GM19043 (cell line): ENCODE results near the gene CLCA1.
A peak's percentile ranks its signal among the peaks of the same experiment; 100 is the strongest.

Experiments used
- ATAC-seq: cut with Tn5 transposase; IDR thresholded peaks from one replicate; pipeline ENCODE4 v1.9.1; 2021; ENCODE audit warnings: low read depth; ENCODE audit not compliant: unreplicated experiment

CLCA1 gene

GRCh38 chr1:86460998-86461397 is 7.7 kb upstream of the CLCA1 start:
- ATAC-seq, result no peak

GRCh38 chr1:86461482-86461881 is 7.2 kb upstream of the CLCA1 start:
- ATAC-seq, result no peak

DNA sequence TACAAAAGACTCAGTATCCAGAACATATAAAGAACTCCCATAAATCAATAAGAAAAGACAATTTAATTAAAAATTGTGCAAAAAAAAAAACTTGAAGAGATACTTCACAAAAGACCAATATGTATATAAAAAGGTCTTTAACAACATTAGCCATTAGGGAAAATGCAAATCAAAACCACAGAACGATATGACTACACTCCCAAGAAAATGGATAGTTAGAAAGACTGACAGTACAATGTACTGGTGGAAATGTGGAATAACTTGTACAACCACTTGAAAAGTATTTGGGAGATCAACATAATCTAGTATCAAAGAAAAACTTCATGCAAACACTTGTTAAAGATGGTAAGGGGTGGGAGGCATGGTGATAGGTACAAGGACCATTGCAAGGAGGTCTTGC is 3.9 kb upstream of the CLCA1 start:
- ATAC-seq, result no peak

- no peak for ATAC-seq
Observed at GRCh38 chr1:86466109-86466844, 2.5 kb upstream of the CLCA1 start.

DNA sequence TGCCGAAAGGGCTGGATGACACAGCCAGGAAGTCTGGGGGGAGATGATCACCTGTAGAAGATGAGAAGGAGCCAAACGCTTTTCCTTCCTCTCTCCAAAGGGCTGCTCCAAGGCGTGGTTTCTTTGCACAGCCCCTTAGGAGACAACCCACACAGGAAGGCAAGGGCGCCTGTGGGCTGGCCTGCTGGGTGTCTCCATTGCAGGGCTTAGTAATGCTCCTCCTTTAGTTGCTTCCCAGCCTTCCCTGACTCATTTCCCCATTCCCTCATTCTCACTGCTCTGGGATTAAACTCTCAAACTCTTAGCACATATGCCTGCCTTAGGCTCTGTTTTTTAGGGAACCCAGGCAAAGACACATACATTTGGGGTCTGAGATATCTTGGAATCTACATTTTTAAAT is 1.7 kb upstream of the CLCA1 start:
- ATAC-seq, result no peak

- ATAC-seq, result no peak
Observed at GRCh38 chr1:86470859-86471258, 2.1 kb downstream of the CLCA1 start.

DNA sequence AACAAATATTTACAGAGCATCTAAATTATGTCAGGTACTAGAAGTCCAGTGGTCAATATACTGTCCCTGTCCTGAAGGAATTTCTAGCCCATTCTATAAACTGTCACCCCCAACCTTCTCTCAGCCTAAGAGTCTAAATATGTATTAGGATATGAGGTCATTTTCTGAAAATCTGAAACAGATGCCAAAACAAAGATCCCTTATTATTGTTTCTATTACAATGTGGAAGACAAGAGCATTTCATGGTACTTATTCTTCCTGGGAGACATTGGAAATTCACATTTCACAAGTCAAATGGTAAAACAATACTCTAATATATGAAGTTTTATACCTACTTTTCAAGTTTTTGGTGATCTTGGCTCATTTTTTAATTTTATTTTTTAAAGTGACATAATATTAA is 2.6 kb downstream of the CLCA1 start:
- no peak for ATAC-seq

- ATAC-seq, result no peak
Observed at GRCh38 chr1:86472152-86472551, 3.4 kb downstream of the CLCA1 start.

- no peak for ATAC-seq
Observed at GRCh38 chr1:86472767-86473166, 4.0 kb downstream of the CLCA1 start.

DNA sequence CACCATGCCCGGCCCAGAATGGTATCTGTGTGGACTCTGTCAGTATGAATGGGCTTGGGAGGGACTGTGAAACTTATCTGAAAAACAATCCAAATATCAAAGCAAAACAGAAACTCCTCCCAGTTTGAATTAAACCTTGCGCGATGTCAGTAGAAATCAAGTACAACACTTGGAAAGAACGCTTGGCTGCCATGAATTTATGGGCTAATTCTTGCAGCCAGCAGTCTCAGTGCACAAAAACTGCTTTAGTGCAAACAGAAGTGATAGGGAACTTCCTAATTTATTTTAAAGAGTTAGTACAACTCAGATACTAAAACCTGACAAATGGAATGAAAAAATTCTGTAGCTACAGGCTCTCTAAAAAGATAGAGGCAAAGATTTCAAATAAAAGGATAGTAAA is 8.5 kb downstream of the CLCA1 start:
- ATAC-seq, result no peak

DNA sequence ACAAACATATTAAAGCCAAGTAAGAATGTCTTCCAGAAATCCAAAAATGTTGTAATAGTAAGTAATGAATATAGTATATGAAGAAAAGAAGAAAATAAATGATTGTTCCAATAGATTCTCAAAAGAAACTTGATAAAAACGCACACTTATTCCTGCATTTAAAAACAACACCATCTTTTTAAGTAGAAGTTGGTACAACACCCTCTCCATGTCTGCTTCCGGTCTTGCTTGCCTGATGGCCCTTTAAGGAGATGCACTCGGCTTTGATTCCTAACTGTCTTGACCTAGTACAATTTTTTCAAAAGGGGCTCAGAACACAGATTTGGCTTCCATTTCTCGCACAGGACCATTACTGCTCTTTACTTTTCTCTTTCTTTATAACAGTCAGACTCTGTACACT is 9.0 kb downstream of the CLCA1 start:
- no peak for ATAC-seq

DNA sequence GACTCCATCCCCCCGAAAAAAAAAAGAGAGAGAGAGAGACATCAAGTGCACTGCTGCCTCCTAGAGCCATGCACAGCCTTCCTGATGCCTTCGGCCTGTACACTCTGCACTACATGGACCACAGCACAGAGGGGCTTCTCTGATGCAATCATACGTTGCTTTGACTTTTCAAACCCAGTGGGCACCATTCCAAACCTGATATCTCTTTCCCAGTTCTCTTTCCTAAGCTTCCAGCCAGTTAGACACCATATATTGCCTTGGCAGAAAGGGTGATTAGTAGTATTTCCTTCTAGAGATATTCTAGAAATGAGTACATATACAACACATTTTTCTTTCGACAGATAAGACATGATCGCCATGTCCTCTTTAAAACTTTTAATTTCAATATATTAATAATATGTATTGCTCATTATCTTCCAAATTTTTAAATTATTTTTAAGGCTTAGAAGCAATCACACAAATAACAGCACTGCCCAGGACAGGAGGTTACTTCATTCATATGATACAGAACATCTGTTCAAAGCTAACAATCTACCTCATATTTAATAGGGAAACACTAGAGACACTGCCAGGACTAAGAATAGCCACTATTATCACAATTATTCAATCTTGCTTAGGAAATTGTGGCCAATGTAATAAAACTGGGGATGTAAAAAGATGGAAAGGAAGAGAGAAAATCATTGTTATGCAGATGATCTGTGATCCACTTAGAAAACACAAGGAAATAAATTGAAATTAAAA is 9.9 kb downstream of the CLCA1 start:
- no peak for ATAC-seq

- no peak for ATAC-seq
Observed at GRCh38 chr1:86481966-86482365, 13.2 kb downstream of the CLCA1 start.

- ATAC-seq, result no peak
Observed at GRCh38 chr1:86487131-86487810, 18.5 kb downstream of the CLCA1 start.

DNA sequence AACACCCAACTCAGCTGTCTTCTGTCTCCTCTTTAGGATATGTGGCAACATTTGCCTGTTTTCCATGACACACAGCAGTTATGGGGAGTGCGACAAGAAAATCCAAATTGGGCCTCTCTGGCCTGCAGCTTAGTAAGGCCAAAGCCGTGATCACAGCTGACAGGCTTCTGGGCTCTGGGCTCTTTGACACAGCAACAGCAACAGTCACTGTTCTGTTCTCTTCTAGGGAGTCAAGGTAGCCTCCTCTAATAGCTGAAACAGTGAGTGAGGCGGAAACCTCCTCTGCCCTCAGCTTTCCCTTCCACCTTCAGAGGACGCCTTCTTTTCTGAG is 19.0 kb downstream of the CLCA1 start:
- ATAC-seq, result no peak

DNA sequence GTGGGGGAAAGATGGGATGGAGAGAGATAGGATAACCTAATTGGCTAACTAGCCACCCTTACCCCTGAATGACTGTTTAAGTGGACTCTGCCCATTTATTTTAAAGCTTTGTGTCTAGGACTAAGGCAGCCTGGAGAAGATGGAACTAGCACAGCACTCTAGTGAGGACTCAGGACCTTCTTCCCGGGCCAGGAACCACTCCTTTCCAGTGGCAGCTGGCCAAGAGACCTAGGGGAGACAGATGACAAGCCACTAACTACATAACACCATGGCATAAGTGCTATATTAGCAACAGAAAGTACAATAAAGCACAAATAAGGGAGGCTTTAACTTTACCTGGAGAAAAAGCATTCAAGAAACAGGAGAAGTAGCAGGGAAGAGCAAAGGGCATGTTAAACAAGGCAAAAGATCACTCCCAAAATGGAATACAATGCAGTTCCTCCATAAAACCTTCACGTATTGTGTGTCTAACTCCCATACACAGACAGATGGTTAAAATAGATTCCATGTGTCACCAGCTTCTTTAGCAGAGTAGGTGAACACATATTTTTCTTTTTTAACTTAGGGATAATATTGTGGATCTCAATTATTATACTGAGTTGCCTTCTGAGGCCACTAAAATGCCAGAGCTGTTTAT is 20.6 kb downstream of the CLCA1 start:
- no peak for ATAC-seq

GRCh38 chr1:86491171-86491950 is 22.6 kb downstream of the CLCA1 start:
- ATAC-seq, result no peak

DNA sequence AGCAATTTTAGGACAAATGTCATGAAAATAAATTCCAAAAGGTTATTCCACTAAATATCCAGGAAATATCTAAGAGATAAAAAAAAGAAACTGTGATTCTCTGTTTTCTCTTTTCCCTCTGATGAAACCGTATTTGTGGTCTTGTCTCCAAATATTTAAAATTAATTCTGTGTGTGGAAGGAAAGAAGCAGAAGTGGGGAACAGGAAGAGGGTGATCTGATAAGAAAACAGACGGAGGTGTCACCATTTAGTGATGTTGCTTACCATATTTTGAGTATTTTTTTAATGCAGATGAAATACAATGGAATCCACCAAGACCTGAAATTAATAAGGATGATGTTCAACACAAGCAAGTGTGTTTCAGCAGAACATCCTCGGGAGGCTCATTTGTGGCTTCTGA is 29.6 kb downstream of the CLCA1 start:
- ATAC-seq, result no peak

DNA sequence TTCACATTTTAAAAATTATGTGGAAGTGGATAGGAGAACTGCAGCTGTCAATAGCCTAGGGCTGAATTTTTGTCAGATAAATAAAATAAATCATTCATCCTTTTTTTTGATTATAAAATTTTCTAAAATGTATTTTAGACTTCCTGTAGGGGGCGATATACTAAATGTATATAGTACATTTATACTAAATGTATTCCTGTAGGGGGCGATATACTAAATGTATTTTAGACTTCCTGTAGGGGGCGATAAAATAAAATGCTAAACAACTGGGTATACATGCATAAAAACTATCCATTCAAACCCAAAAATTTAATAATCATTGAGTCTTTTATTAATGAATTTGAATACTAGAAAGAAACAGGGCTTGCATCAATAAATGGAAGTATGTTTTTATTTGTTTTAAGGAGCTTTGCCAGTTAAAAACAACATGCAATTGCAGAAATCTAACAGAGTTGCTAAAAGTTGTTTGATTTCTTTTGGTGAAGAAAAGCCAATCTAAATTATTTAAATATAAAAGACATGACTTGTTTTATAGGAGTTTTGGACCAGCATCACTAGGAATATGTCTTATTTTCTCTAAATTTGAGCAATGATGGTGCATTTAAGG is 31.4 kb downstream of the CLCA1 start:
- ATAC-seq, result peak; percentile 58

DNA sequence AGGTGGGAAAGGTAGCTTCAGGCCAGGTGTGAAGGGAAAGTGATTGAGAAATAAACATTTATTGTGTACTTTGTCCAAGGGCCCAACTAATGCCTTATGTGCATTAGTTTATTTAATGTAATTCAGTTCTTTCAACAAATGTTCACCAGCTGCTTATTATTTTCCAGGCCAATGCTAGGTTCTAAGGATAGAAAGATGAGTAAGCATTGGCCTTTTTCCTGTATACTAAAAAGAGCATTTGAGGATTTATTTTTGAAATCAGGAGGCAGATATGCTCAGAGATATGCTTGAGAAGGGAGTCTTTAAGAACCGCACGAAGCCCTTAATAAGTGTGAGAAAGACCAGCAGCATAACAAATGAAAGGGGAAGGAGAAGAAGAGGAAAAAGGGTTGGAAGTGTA is 32.0 kb downstream of the CLCA1 start:
- no peak for ATAC-seq
